Right lobe of liver (tissue), 4 donors: ENCODE results near the gene C16orf78.

ENCODE experiments used
- CTCF ChIP-seq, 4 donors: fragments of 200-600 bp in 3 of 4; fragments of 450-650 bp in 1 of 4; IDR thresholded peaks; one replicate each; pipeline versions ENCODE4 v1.5.1 to v1.8.0; 2016 to 2022; ENCODE audit warnings: antibody characterized with exemption in 4 of 4, mild to moderate bottlenecking in 2 of 4
- POLR2A ChIP-seq: fragments of 450-650 bp; IDR thresholded peaks from one replicate; pipeline ENCODE4 v1.6.1; 2017; ENCODE audit warnings: antibody characterized with exemption, mild to moderate bottlenecking
- donor health status: DM: no; HTN: no; CAD: no.
- donor health status: DM: no; HTN: no; CAD: no.
- donor health status: DM: no; HTN: yes; CAD: no.

GRCh38 chr16:49343291-49343690 is 30.3 kb upstream of the C16orf78 start:
- TF ChIP-seq CTCF (IDR thresholded peaks at IDR 0.05), result no peak
- TF ChIP-seq POLR2A, result no peak
